ENCODE results near the gene PLSCR3.

The PLSCR3 gene

GRCh38 chr17:7394452-7395191 is at the start of gene PLSCR3:
PLSCR3 (minus strand) TSS chr17:7394525; CDS start chr17:7394110, 415 bp downstream.
- H3K4me3 ChIP-seq (ENCODE audit: low read depth, low read length) = peak within 1 kb of the TSS; percentile 67

- no peak overlapping the region for H3K4me3 ChIP-seq (ENCODE audit: low read depth, low read length)
These were observed 49.5 kb upstream of the PLSCR3 start for GRCh38 chr17:7443499-7444485.

GRCh38 chr17:7442142-7442541 is 47.8 kb upstream of the PLSCR3 start:
- H3K4me3 ChIP-seq (ENCODE audit: low read depth, low read length) = no peak overlapping the region

- H3K4me3 ChIP-seq (ENCODE audit: low read depth, low read length) = peak overlapping the region; percentile 8
These were observed 46.9 kb upstream of the PLSCR3 start for GRCh38 chr17:7441266-7441665.

- H3K4me3 ChIP-seq (ENCODE audit: low read depth, low read length) = peak overlapping the region; percentile 69
These were observed 46.5 kb upstream of the PLSCR3 start for GRCh38 chr17:7440834-7441195.

- H3K4me3 ChIP-seq (ENCODE audit: low read depth, low read length) = peak overlapping the region; percentile 69
These were observed 45.9 kb upstream of the PLSCR3 start for GRCh38 chr17:7440113-7440833.

GRCh38 chr17:7439462-7440112 is 45.3 kb upstream of the PLSCR3 start, which contains the start of gene FGF11:
FGF11 (plus strand) TSS chr17:7439512; CDS start chr17:7439621, 109 bp downstream.
- peak within 1 kb of the TSS; percentile 69 for H3K4me3 ChIP-seq (ENCODE audit: low read depth, low read length)

GRCh38 chr17:7438656-7439460 is 44.5 kb upstream of the PLSCR3 start:
- H3K4me3 ChIP-seq (ENCODE audit: low read depth, low read length) = peak overlapping the region; percentile 69

GRCh38 chr17:7437950-7438614 is 43.8 kb upstream of the PLSCR3 start:
- H3K4me3 ChIP-seq (ENCODE audit: low read depth, low read length) = peak overlapping the region; percentile 39

- H3K4me3 ChIP-seq (ENCODE audit: low read depth, low read length) = peak overlapping the region; percentile 33
These were observed 43.1 kb upstream of the PLSCR3 start for GRCh38 chr17:7437369-7437863.

GRCh38 chr17:7436556-7437368 is 42.4 kb upstream of the PLSCR3 start:
- H3K4me3 ChIP-seq (ENCODE audit: low read depth, low read length) = peak overlapping the region; percentile 36

GRCh38 chr17:7435676-7436555 is 41.6 kb upstream of the PLSCR3 start:
- peak overlapping the region; percentile 36 for H3K4me3 ChIP-seq (ENCODE audit: low read depth, low read length)

- no peak overlapping the region for H3K4me3 ChIP-seq (ENCODE audit: low read depth, low read length)
These were observed 38.0 kb upstream of the PLSCR3 start for GRCh38 chr17:7432296-7432695.

GRCh38 chr17:7431231-7431630 is 36.9 kb upstream of the PLSCR3 start:
- H3K4me3 ChIP-seq (ENCODE audit: low read depth, low read length) = no peak overlapping the region

- H3K4me3 ChIP-seq (ENCODE audit: low read depth, low read length) = no peak overlapping the region
These were observed 35.4 kb upstream of the PLSCR3 start for GRCh38 chr17:7429722-7430121.

GRCh38 chr17:7428557-7428956 is 34.2 kb upstream of the PLSCR3 start, which contains the start of gene SPEM3:
SPEM3 (plus strand) TSS chr17:7428857; CDS start chr17:7428903, 46 bp downstream.
- no peak within 1 kb of the TSS for H3K4me3 ChIP-seq (ENCODE audit: low read depth, low read length)

- no peak overlapping the region for H3K4me3 ChIP-seq (ENCODE audit: low read depth, low read length)
These were observed 33.2 kb upstream of the PLSCR3 start for GRCh38 chr17:7427549-7427948.
